Measurements from ENCODE around the gene ITGB2. TPM values are rescaled to one million over a fixed set of nuclear protein-coding genes. Genes with fewer than 3 reads are reported as not detected.
A peak's percentile ranks its signal among the peaks of the same experiment; 100 is the strongest.

The ITGB2 gene
- total and polyA plus RNA-seq, 2 donors from 2014 or later = 9.5 to 111 TPM

DNA sequence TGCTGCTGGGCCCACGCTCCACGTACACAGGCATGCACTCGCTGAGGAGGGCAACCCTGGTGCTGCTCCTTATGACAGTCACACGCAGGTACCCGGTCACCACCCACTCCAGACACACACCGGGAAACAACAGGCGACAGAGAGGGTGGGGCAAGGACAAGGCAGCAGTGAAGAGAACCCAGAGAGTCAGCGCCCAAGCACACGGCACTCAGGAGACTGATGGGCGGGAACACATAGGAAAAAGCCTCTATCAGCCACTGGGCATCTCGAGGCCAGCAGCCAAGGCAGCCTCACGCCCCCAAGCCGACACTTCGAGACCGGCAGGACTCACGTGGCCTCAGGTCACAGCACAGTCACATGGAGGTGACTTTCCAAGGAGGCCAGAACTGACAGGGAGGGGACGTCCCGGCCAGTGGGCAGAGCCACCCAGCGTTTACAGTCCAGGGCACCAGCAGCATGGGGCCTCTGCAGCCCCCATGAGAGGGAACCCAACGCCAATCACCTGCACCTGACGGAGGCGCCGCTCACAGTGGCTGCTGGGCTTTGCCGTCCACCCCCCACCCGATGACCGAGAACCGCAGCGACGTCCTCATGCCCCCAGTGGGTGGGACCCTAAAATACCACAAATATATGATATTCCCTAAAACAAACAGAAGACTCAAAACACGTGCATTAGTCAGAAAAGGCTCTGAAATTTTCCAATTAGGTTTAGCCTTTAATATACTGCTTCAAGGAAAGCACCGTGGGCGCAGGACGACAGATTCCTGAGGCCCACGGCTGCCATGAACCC lies 66.9 kb downstream of the ITGB2 start:
- peaks cover 0 to 12% (median 9%) of the 10 kb centered on the region in 3 donors for H3K4me1 ChIP-seq (ENCODE audit: control insufficient read depth in 2 of 3, insufficient read depth in 2 of 3, low read depth in 1 of 3, low read length in 3 of 3)
- DNase-seq = peak in 1 of 5 donors; percentile 48
- FAIRE-seq = no peak
- intact Hi-C loops (cut with DNase I) = no loop called here
- H3K4me3 ChIP-seq (ENCODE audit: low read length in 3 of 3) = no peak overlapping the region
- H3K9ac ChIP-seq (ENCODE audit: low read length in 3 of 3) = no peak overlapping the region
- TF ChIP-seq, protein P1, sequence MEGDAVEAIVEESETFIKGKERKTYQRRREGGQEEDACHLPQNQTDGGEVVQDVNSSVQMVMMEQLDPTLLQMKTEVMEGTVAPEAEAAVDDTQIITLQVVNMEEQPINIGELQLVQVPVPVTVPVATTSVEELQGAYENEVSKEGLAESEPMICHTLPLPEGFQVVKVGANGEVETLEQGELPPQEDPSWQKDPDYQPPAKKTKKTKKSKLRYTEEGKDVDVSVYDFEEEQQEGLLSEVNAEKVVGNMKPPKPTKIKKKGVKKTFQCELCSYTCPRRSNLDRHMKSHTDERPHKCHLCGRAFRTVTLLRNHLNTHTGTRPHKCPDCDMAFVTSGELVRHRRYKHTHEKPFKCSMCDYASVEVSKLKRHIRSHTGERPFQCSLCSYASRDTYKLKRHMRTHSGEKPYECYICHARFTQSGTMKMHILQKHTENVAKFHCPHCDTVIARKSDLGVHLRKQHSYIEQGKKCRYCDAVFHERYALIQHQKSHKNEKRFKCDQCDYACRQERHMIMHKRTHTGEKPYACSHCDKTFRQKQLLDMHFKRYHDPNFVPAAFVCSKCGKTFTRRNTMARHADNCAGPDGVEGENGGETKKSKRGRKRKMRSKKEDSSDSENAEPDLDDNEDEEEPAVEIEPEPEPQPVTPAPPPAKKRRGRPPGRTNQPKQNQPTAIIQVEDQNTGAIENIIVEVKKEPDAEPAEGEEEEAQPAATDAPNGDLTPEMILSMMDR (IDR thresholded peaks at IDR 0.05; ENCODE audit: borderline replicate concordance, extremely low read depth, insufficient read depth) = no peak
- peaks cover 0 to 55% (median 33%) of the 10 kb centered on the region in 3 donors for H3K36me3 ChIP-seq (ENCODE audit: control insufficient read depth in 2 of 3, insufficient read depth in 3 of 3, low read length in 3 of 3)
- no peak overlapping the region for H3K27ac ChIP-seq (ENCODE audit: low read depth in 2 of 2, low read length in 2 of 2)
- no peaks in the 10 kb centered on the region for H3K9me3 ChIP-seq (ENCODE audit: control insufficient read depth in 2 of 3, insufficient read depth in 1 of 3, low read length in 3 of 3)
- no peaks in the 10 kb centered on the region for H3K27me3 ChIP-seq (ENCODE audit: control insufficient read depth, insufficient read depth, low read length)

DNA sequence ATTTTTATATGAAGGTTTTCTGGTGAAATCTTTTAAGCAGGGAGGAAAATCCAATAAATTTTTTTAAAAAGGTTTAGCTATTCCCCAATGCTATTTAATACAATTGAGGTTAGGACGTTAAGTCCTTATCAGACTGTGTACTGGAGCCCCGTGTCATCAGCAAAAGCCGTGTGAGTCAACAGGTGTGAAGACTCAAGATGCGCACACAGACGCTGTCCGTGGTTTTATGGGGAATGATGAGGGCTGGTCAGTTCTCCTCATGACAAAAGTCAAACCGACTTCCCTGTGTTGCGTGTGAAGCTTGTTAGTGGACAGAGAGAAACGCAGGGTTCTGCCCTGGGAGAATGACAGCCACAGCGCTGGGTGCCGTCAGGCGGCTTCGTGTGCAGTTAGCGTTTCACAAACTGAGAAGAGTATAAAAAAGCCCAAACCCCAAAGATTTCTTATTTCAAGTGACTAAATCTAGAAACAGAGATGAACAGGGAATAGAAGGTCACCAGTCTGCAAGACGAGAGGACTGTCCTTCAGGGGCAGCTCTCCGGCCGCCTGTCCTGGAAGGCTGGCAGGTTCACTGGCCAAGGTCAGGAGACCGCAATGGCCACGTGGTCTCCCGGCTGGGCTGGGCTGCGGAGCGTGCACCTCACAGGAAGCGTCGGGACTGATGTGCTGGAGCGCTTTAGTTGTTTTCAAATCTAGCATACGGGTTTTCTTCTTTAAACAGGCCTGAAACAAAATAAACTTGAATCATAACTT lies 69.6 kb downstream of the ITGB2 start:
- H3K27me3 ChIP-seq (ENCODE audit: control insufficient read depth, insufficient read depth, low read length) = no peaks in the 10 kb centered on the region
- no peak overlapping the region for H3K9ac ChIP-seq (ENCODE audit: low read length in 3 of 3)
- TF ChIP-seq, protein P1 (IDR thresholded peaks at IDR 0.05; ENCODE audit: borderline replicate concordance, extremely low read depth, insufficient read depth) = no peak
- no peak overlapping the region for H3K4me3 ChIP-seq (ENCODE audit: low read length in 3 of 3)
- FAIRE-seq (no peak), DNase-seq (peak in 1 of 5 donors; percentile 69)
- H3K9me3 ChIP-seq (ENCODE audit: control insufficient read depth in 2 of 3, insufficient read depth in 1 of 3, low read length in 3 of 3) = no peaks in the 10 kb centered on the region
- H3K27ac ChIP-seq (ENCODE audit: low read depth in 2 of 2, low read length in 2 of 2) = no peak overlapping the region
- intact Hi-C loops (cut with DNase I) = no loop called here
- peaks cover 0 to 44% (median 27%) of the 10 kb centered on the region in 3 donors for H3K36me3 ChIP-seq (ENCODE audit: control insufficient read depth in 2 of 3, insufficient read depth in 3 of 3, low read length in 3 of 3)
- peaks cover 0 to 18% (median 17%) of the 10 kb centered on the region in 3 donors for H3K4me1 ChIP-seq (ENCODE audit: control insufficient read depth in 2 of 3, insufficient read depth in 2 of 3, low read depth in 1 of 3, low read length in 3 of 3)

DNA sequence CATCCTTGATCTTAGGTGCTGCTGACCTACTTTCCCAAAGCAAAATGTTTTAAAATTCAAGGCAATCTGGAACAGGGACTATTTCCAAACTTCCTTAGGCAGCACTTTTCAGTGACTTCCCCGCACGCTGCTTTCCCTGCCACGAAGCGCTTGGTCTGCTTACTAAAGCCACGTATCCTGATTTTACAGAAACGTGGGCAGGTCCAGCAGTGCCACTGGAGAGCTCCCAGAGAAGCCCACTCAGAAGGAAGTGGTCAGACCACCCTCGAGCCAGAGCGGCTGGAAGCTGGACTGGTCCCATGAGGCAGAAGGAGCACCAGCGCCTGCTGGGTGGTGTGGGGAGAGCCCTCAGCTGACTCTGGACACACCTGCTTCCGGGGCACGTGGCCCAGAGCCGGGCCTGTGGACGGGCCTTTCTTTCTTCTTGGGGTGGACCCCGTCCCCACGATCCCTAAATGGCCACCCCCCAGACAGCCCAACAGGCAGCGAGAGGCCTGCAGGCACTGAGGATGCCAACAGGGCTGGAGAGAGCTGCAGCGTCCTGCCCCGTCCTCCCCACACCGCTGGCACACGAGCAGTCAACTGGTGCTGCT lies 70.4 kb downstream of the ITGB2 start:
- Histone ChIP-seq H3K4me3 (ENCODE audit: low read length in 3 of 3) (no peak overlapping the region), H3K27me3 (ENCODE audit: control insufficient read depth, insufficient read depth, low read length) (no peaks in the 10 kb centered on the region), H3K36me3 (ENCODE audit: control insufficient read depth in 2 of 3, insufficient read depth in 3 of 3, low read length in 3 of 3) (peaks cover 0 to 36% (median 25%) of the 10 kb centered on the region in 3 donors), H3K9ac (ENCODE audit: low read length in 3 of 3) (no peak overlapping the region), H3K9me3 (ENCODE audit: control insufficient read depth in 2 of 3, insufficient read depth in 1 of 3, low read length in 3 of 3) (no peaks in the 10 kb centered on the region), H3K27ac (ENCODE audit: low read depth in 2 of 2, low read length in 2 of 2) (no peak overlapping the region), H3K4me1 (ENCODE audit: control insufficient read depth in 2 of 3, insufficient read depth in 2 of 3, low read depth in 1 of 3, low read length in 3 of 3) (peaks cover 0 to 23% (median 19%) of the 10 kb centered on the region in 3 donors)
- FAIRE-seq (no peak), DNase-seq (peak in 1 of 5 donors; percentile 70)
- intact Hi-C loops (cut with DNase I) = no loop called here
- TF ChIP-seq, protein P1 (IDR thresholded peaks at IDR 0.05; ENCODE audit: borderline replicate concordance, extremely low read depth, insufficient read depth) = no peak

Data from kidney (tissue), 14 donors.